NCI-H2107 treated with DMSO at 0.1 percent for 48 hours (cell line): Measurements from ENCODE around the gene TPSD1.
"Not testable (repeated sequence)": the region's sequence is repeated elsewhere in the genome, so short reads cannot be mapped to it uniquely, and the experiment has no call there.

Source experiments
- DNase-seq: peaks from one replicate; lab custom pipeline; 2025; ENCODE audit not compliant: unreplicated experiment; lab: John Stamatoyannopoulos, UW

The TPSD1 gene

DNA sequence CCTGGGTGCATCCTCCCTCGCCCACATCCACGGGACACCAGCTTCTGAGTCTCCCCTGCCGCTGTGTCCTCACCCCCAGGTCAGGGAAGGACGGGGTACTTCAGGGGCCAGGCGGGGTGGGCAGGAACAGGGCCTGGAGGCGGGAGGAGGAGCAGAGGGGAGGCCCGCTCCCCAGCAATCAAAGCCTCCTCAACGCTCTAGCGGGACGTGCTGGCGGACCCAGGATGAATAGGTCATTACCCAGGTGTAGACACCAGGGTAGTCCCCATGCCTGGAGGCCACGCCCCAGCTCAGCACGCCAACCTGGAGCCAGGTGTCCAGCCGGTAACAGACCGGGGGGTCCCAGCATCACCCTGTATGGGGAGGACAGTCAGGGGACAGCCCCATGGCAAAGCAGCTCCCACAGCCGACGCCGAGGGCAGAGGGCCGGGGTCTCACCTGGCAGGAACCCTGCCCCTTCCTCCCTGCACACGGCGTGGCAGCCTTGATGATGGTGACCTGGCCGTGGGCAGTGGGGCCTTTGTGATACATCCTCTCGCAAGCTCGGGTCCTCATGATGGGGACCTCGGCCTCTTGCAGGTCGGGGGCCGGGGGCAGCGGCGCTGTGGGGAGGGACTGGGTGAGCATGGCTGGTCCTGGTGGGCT is 24.2 kb downstream of the TPSD1 start:
- DNase-seq, result no peak

DNA sequence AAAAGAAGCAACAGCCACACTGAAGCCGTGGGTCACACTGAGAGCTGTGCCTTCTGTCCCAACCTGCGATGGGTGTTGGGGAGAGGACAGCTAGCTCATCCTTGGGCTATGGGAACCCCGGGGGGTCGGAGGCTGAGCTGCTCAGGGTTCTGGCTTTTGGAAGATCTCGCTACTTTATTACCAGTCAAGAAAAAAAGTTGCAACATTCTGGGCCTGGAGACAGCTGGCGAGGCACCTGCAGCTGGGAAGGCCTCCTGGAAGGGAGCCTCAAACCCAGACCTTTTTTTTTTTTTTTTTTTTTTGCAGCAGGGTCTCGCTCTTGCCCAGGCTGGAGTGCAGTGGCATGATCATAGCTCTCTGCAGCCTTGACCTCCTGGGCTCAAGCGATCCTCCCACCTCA is 24.9 kb downstream of the TPSD1 start:
- DNase-seq, result no peak

DNA sequence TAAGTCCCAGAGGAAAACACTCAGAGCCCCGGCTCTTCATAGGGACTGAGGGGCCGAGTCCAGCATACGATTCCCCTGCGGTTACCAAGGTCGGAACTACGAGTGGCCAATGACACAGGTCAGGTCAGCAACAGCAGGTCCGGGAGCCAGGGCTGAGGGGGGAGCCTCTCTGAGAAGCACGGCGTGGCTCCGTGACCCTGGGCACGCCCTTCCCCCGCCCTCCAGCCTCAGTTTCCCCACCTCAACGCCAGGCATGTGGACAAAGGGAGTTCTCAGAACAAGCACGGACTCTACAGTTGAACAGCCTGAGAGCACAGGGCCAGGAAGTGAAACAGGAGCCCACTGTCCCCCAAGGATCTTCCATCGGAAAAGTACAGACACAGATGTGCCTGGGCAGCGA is 25.6 kb downstream of the TPSD1 start:
- DNase-seq, result no peak

DNA sequence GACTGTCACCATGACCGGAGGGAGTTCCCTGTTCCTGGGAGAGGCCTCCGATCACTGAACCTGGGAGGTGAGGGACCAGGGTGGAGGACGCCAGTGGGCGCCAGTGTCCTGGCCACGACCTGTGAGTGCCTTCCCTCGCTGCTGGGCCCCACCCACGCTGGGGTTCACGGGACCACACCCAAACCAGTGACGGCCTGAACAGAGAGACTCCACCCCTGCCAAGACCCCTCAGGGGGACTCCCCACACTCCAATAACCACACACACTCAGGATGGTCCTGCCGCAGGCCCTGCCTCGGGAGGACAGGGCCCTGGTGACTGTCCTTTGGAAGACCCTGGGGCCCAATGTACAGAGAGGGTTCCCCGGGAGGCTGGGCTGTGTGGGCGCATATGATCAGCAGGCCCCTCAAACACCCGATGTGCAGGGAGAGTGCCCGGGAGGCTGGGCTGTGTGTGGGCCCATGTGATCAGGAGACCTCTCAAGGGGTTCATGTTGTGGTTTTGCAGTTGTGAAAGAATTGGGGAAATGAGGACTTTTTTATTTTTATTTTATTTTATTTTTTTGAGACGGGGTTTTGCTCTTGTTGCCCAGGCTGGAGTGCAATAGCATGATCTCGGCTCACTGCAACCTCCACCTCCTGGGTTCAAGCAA is 26.6 kb downstream of the TPSD1 start:
- DNase-seq, result no peak

DNA sequence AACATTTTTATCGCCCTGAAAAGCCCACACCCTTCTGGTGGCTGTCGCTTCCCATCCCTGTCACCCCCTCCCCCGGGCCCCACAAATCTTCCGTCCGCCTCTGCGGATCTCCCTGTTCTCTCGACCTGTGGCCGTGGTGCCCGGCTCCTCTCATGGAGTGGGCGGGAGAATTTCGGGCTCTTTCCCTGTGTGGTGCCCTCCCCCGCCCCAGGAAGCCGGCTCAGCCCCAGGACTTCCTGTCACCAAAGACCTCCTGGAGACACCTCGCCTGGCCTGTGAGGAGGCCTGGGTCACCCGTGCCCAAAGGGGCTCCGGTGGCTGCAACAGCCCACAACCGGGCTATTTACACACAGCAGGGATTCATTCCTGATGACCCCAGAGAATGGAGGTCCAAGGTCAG is 27.4 kb downstream of the TPSD1 start:
- no peak for DNase-seq

DNA sequence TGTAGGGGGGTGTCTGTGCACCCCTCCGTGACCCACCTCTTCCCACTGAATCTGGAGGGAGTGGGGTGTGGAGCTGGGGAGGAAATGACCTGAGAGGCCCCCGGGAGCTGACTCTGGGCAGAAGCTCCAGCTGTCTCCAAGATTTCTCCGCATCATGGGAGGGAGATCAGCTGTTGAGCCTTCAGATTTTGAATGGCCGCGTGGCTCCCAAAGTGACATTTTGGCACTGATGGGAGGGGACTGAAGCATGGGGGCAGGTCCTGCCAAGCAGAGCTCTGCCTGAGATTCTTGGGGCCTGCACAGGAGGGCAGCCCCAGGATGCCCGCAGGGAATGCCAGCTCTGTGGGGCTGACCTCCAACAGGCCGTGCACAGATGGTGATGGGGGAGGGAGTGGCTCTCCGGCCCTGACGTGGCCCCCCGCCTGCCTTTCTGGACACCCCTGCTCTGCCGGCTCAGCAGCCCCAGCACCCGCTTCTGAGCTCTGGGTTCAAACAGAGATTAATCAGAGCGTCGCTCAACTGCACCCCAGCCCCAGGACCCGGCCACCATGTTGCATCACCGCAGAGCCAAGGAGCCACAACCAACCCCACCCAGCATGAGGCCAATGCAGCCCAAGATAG is 28.2 kb downstream of the TPSD1 start:
- DNase-seq, result no peak

DNA sequence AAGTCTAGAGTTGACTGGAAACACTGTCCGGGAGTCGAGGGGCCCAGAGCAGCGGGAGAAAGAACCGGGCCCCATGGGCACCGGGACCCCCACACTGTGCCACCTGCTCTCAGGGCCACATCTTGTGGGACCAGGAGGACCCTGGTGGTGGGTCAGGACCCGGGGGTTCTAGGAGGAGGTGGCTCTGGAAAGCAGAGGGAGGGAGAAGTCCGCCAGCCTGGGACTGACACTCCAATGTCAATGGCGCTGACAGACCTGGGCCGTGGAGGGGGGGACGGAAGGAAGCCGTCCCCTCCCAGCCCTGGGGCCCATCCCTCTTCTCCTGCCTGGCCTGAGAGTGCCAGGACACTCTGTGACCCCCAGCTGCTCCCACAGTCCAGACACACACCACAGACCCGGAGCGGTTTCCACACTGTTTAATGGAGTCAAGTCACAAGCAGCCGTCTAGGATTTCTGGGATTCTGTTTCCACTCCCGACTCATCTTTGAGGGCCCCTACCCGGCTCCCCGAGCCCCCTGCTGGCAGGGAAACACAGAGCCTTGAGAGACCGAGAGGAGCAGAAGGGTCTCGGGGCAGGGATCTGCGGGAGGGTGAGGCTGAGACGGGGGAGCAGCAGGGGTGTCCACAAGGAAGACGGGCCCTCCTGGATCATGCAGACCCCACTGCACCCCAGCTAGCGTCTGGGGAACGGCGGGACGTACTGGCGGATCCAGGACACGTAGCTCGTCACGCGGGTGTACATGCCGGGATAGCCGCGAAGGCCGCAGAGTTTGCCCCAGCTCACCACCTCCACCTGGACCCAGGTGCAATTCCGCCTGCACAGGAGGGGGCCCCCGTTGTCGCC is 30.0 kb downstream of the TPSD1 start:
- no peak for DNase-seq

DNA sequence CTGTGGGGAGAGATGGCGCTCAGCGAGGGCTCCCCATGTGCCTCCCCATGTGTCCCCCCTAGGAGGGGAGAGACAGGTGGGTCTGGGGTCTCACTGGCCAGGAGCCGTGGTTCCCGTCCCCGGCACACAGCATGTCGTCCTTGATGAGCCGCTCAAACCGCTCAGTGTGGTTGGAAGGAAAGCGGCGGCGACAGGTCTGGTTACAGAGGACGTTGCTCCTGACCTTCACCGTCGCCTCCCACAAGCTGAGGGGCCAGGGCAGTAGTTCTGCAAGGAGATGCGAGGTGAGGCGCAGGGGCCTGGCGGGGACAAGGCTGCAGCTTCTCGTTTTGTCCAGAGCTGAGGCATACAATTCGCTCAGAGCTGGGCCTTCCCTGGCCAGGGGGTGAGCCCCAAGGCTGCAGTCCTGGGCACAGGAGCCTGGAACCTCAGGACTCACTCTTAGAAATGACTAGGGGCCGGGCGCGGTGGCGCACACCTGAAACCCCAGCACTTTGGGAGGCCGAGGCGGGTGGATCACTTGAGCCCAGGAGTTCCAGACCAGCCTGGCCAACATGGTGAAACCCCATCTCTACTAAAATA is 30.7 kb downstream of the TPSD1 start:
- no peak for DNase-seq

DNA sequence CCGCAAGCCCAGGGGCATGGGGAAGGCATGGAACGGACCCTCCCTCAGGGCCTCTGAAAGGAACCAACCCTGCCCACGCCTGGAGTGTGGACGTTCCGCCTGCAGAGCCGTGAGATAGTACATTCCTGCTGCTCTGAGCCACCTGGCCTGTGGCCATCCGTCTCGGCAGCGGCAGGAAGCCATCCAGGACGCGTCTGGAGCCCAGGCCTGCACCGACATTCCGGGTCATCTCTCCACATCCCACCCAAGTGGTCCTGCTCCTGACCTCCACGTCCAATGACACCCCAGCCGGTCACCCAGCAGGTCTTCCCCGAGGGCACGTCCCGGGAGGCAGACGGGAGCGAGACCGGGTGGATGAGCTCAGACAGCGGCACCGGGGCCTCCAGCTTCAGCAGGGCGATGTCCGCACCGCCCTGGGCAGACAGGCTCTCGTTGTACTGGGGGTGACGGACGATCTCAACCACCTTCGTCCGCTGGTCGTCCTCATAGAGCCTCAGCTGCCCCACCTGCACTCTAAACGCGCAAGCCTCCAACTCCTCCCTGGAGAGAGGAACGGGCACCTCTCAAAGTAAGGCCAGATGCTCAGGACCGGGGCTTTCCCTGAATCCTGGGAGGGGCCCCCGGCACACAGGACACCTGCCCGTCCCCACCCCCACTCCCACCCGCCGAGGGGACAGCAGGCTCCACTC is 32.3 kb downstream of the TPSD1 start:
- DNase-seq, result no peak

DNA sequence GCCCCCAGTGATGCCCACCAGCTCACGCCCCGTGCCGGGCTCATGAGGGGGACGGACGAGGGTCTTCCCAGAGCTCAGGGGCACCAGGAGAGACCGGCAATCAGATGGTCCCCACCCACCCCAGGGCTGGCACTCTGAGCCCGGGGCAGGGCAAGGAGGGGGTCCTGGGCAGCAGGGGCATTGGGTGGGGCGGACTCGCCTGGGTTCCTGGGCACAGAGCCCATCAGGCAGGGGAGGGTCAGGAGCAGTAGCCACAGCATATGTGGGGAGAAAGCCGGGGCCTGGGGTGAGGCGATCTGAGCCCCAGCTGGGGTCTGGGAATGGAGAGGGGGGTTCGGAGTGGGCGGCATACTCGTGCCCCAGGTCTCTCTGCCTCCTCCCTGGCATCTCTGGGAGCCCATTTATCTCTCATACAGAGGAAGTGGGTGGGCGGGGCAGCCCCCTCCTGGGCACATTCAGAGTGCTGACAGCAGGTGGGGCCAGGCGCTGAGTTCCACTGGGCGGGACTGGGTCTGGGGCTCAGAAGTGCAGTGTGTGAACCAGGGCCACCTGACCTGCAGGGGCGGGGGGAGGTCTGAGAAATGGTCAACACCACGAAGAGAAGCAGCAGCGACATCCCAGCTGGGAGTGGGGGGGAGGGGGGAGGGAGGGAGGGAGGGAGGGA is 33.1 kb downstream of the TPSD1 start:
- DNase-seq, result no peak

DNA sequence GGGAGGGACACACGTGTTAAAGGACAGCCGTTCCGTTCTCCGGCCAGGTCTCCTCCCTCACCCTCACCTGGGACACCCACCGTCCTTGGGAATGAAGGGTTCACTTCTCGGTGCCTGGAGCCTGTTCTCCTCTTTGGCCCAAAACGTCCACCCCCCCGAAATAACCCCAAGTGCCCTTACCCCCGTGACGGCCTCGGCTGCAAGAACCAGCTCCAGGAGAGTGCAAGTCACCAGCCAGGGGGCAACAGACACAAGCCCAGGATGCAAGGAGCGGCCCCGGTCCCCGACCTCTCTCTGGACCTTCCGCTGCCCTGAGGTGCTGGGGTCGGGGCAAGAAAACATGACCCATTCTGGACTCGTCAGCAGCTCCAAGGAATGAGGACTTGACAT is 33.6 kb downstream of the TPSD1 start:
- no peak for DNase-seq

DNA sequence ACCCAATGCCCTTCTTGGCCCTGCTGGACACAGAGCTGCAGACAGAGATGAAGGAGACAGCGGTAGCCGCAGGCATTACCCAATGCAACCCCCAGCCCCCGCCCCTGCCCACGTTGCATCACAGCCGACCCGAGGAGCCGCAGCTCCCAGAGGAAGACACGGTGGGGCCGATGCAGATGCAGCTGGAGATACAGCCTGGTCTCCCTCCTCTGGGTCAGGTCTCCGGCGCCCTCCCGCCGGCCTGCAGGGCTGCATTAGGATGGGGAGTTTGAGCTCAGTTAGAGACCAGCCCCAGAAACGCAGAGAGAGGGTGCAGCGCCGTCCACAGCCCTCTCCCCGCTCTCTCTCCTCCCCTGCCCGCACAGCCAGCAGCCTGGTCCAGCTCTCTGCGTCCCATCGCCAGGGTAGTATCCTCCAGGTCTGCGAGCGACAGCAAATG is 34.2 kb downstream of the TPSD1 start:
- no peak for DNase-seq

DNA sequence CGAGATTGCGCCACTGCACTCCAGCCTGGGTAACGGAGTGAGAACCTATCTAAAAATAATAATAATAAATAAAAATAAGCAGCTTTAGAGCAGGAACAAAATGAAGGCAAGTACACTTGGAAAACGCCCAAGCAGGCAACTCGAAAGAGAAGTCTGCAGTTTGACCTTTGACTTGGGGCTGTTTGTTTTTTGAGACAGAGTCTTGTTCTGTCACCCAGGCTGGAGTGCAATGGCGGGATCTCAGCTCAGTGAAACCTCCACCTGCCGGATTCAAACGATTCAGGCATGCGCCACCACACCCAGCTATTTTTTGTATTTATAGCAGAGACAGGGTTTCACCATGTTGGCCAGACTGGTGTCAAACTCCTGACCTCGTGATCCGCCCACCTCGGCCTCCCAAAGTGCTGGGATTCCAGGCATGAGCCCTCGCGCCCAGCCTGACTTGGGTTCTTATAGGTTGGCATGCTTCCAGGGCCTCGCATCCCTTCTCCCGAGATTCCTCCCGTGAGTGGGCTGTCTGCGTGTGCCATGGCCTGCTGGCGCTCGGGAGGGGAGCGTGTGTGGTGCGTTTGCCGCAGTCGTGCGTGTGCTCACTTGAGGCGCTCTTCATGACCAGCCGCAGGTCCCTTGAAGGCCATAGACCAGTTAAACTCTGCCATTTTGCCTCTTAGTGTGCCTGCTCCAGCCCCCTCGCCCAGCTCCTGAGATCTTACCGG is 35.1 kb downstream of the TPSD1 start:
- DNase-seq, result no peak

DNA sequence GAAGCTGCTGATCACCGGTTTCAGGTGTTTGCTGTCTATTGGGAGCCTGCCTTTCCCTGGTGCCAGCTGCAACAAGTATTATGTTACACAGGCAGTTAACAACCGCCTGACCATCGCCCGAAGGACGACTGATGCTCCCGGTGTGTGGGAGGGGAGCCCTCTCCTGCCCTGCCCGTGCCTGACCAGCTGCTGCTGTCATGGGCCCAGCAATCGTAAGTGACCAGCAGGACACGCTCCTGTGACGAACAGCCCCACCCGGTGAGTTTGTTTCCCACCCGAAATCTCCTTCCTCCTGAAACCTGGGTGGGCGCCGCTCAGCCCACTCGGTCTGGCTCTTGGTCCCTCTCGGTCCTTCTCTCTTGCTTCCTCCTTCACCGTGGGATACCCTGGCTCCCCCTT is 35.7 kb downstream of the TPSD1 start:
- peak; percentile 83 for DNase-seq

DNA sequence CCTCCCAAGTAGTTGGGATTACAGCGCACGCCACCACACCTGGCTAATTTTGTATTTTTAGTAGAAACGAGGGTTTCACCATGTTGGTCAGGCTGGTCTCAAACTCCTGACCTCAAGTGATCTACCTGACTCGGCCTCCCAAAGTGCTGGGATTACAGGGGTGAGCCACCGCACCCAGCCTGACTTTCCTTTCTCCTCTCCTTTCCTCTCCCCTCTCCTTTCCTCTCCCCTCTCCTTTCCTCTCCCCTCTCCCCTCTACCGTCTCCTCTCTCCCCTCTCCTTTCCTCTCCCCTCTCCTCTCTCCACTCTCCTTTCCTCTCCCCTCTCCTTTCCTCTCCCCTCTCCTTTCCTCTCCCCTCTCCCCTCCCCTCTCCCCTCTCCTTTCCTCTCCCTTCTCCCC is 36.3 kb downstream of the TPSD1 start:
- DNase-seq, result not testable (repeated sequence)

DNA sequence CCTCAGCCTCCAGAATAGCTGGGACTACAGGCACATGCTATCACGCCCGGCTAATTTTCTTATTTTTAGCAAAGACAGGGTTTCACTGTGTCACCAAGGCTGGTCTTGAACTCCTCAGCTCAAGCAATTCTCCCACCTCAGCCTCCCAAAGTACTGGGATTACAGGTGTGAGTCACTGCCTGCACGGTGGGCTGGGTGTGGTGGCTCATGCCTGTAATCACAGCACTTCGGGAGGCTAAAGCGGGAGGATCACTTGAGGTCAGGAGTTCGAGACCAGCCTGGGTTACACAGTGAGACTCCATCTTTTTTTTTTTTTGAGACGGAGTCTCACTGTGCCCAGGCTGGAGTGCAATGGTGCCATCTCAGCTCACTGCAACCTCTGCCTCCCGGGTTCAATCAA is 36.9 kb downstream of the TPSD1 start:
- not testable (repeated sequence) for DNase-seq

DNA sequence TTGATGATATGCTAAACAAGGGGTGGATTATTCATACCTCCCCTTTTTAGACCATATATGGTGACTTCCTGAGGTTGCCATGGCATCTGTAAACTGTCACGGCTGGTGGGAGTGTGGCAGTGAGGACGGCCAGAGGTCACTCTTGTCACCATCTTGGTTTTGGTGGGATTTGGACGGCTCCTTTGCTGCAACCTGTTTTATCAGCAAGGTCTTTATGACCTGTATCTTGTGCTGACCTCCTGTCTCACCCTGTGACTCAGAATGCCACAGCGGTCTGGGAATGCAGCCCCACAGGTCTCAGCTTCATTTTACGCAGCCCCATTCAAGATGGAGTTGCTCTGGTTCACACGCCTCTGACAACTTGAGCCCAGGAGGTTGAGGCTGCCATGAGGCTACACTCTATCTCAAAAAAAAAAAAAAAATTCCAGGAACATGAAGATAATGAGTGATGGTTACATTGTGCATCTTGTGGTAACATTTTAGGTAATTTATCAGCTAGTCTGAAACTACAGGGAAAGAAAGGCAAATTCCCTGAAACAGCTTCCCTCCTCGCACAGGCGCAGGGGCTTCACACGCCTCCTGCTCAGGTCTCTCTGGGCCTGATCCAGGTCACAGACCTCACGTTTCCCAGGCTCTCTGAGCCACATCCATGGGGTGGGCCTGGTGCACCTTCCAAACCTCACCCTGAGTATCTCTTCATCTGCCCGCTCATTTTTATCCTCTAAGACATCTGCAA is 38.2 kb downstream of the TPSD1 start:
- no peak for DNase-seq

DNA sequence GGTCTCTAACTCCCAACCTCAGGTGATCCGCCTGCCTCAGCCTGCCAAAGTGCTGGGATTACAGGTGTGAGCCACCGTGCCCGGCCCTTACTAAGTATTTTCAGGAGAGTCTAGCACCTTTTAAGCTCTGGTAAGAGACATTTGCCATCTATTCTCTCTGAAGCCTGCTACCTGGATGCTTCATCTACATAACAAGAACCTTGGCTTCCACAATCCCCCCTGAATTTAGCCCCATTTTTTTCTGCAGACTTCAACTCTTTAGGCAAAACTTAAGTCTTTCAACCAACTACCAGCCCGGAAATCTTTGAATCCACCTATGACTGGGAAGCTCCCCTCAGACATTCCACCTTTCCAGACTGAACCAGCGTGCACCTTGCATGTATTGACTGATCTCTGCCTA is 39.6 kb downstream of the TPSD1 start:
- no peak for DNase-seq

DNA sequence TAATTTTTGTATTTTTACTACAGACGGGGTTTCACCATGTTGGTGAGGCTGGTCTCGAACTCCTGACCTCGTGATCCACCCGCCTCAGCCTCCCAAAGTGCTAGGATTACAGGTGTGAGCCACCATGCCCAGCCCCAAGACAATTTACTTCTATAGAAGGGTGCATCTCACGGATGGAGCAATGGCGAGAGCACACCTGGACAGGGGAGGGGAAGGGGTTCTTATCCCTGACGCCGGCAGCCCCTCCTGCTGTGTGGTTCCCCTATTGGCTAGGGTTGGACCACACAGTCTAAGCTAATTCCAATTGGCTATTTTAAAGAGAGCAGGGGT is 40.8 kb downstream of the TPSD1 start:
- not testable (repeated sequence) for DNase-seq
